ENCODE results near the gene KRTAP9-6.

DNA sequence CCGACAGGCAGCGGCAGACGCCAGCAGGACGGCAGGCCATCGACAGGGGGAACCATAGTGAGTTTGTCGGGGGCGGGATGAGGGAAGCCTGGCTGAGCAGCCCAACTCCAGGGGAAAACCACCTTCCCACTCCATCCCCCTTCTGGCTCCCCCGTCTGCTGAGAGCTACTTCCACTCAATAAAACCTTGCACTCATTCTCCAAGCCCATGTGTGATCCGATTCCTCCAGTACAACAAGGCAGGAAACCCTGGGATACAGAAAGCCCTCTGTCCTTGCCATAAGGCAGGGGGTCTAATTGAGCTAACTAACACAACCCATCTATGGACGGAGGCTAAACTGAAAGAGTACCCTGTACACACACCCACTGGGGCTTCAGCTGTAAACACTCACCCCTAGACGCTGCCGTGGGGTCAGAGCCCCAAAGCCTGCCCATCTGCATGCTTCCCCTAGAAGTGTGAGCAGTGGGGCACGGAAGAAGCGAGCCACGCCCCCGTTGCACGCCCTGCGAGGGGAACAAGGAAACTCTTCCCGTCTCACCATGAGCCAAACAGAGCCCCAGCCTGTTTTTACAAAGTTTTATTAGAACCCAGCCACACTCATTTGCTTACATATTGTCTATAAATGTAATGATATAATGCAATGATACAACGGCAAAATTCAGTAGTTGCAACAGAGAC is 33.4 kb downstream of the KRTAP9-6 start:
- TF ChIP-seq, protein P1, sequence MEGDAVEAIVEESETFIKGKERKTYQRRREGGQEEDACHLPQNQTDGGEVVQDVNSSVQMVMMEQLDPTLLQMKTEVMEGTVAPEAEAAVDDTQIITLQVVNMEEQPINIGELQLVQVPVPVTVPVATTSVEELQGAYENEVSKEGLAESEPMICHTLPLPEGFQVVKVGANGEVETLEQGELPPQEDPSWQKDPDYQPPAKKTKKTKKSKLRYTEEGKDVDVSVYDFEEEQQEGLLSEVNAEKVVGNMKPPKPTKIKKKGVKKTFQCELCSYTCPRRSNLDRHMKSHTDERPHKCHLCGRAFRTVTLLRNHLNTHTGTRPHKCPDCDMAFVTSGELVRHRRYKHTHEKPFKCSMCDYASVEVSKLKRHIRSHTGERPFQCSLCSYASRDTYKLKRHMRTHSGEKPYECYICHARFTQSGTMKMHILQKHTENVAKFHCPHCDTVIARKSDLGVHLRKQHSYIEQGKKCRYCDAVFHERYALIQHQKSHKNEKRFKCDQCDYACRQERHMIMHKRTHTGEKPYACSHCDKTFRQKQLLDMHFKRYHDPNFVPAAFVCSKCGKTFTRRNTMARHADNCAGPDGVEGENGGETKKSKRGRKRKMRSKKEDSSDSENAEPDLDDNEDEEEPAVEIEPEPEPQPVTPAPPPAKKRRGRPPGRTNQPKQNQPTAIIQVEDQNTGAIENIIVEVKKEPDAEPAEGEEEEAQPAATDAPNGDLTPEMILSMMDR (IDR thresholded peaks at IDR 0.05; ENCODE audit: insufficient read depth, low read length, poor library complexity, severe bottlenecking) = no peak
- TF ChIP-seq EZH2phosphoT487 (conservative IDR thresholded peaks at IDR 0.05; ENCODE audit: low read length) = no peak
